RWPE2 (cell line): ENCODE measurements around the gene SPECC1.
A peak's percentile ranks its signal among the peaks of the same experiment; 100 is the strongest.
"Not testable (repeated sequence)": the region's sequence is repeated elsewhere in the genome, so short reads cannot be mapped to it uniquely, and the experiment has no call there.

ENCODE experiments used
- ATAC-seq: fragments of 200-7000 bp; cut with Tn5 transposase; 3 replicates; pipeline ENCODE4 v1.9.1; 2021; ENCODE audit warnings: low read depth
- DNase-seq: peaks from one replicate; pipeline ENCODE4 v3.0.0-alpha.2; 2020; ENCODE audit warnings: low spot score
- H3K27ac ChIP-seq: fragments of 450-650 bp; 2 replicates; pipeline ENCODE4 v1.5.1; 2017; ENCODE audit warnings: mild to moderate bottlenecking; ENCODE audit not compliant: poor library complexity, severe bottlenecking
- H3K27me3 ChIP-seq: fragments of 250-450 bp; sonication (Bioruptor Pico); 2 replicates; pipeline ENCODE4 v1.5.1; 2021; ENCODE audit warnings: mild to moderate bottlenecking, moderate library complexity; ENCODE audit not compliant: insufficient read depth, poor library complexity, severe bottlenecking
- H3K36me3 ChIP-seq: fragments of 250-450 bp; sonication (Bioruptor Pico); 2 replicates; pipeline ENCODE4 v1.5.1; 2020; ENCODE audit warnings: low read depth, mild to moderate bottlenecking, moderate library complexity
- H3K4me1 ChIP-seq: fragments of 250-450 bp; sonication (Bioruptor Pico); 2 replicates; pipeline ENCODE4 v1.5.1; 2021; ENCODE audit warnings: mild to moderate bottlenecking, moderate library complexity; ENCODE audit not compliant: insufficient read depth, poor library complexity, severe bottlenecking
- H3K4me3 ChIP-seq: fragments of 250-450 bp; sonication (Bioruptor Pico); 2 replicates; pipeline ENCODE4 v1.5.1; 2021; ENCODE audit warnings: mild to moderate bottlenecking, moderate library complexity; ENCODE audit not compliant: severe bottlenecking
- H3K9me3 ChIP-seq: fragments of 250-450 bp; sonication (Bioruptor Pico); 2 replicates; pipeline ENCODE4 v1.5.1; 2021; ENCODE audit warnings: mild to moderate bottlenecking, moderate library complexity; ENCODE audit not compliant: severe bottlenecking
- TF ChIP-seq, protein P1 (sequence below): fragments of 450-650 bp; IDR thresholded peaks from one replicate; pipeline ENCODE4 v1.5.1; 2017; ENCODE audit warnings: mild to moderate bottlenecking, moderate library complexity; ENCODE audit not compliant: poor library complexity, severe bottlenecking

The SPECC1 gene

DNA sequence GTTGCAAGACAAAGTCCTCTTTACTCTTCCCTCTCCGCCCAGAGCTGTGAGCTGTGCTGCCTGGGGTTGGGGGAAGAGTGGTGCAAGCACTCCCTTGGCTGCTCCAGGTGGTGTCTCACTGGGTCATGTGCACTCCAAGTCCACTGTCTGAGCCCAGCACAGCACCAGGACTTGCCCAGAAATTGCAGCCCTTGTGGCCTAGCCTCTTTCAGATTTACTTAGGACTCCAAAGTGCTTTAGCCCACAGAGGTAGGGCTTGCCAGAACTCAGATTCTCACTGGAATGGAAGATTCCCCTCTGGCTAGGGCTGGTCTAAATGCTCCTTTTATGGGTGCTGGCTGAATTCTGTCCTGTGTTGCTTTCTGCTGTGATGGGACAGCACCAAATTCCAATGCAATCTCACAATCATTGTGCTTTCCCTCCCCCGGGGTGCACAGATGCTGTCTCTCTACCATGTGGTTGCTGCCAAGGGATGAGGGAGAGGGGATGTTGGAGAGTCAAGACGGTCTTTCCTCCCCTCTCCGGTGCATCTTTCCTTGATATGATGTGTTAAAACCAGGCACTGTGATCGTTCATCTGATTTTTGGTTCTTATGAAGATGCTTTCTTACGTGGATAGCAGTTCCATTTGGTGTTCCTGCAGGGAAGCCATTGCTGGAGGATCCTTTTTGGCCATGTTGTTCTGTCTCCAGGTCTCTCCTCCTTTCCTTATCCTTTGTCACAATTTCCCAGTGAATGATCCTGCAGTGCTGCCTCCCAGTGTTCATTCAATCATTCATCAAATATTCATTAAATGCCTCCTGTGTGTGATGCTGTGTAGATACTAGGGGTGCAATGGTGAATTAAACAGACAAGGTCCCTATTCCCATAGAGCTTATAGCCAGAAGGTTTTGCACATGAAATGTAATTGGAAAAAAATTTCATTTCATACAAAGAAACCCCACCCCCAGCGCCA is 216.3 kb downstream of the SPECC1 start:
- peaks cover 19% of the 10 kb centered on the region for H3K4me1 ChIP-seq
- no peaks in the 10 kb centered on the region for H3K9me3 ChIP-seq
- no peak overlapping the region for H3K27ac ChIP-seq
- H3K27me3 ChIP-seq, result no peaks in the 10 kb centered on the region
- no peak overlapping the region for H3K4me3 ChIP-seq
- TF ChIP-seq, protein P1, sequence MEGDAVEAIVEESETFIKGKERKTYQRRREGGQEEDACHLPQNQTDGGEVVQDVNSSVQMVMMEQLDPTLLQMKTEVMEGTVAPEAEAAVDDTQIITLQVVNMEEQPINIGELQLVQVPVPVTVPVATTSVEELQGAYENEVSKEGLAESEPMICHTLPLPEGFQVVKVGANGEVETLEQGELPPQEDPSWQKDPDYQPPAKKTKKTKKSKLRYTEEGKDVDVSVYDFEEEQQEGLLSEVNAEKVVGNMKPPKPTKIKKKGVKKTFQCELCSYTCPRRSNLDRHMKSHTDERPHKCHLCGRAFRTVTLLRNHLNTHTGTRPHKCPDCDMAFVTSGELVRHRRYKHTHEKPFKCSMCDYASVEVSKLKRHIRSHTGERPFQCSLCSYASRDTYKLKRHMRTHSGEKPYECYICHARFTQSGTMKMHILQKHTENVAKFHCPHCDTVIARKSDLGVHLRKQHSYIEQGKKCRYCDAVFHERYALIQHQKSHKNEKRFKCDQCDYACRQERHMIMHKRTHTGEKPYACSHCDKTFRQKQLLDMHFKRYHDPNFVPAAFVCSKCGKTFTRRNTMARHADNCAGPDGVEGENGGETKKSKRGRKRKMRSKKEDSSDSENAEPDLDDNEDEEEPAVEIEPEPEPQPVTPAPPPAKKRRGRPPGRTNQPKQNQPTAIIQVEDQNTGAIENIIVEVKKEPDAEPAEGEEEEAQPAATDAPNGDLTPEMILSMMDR, result no peak
- peaks cover 30% of the 10 kb centered on the region for H3K36me3 ChIP-seq
- DNase-seq (no peak), ATAC-seq (no peak)

DNA sequence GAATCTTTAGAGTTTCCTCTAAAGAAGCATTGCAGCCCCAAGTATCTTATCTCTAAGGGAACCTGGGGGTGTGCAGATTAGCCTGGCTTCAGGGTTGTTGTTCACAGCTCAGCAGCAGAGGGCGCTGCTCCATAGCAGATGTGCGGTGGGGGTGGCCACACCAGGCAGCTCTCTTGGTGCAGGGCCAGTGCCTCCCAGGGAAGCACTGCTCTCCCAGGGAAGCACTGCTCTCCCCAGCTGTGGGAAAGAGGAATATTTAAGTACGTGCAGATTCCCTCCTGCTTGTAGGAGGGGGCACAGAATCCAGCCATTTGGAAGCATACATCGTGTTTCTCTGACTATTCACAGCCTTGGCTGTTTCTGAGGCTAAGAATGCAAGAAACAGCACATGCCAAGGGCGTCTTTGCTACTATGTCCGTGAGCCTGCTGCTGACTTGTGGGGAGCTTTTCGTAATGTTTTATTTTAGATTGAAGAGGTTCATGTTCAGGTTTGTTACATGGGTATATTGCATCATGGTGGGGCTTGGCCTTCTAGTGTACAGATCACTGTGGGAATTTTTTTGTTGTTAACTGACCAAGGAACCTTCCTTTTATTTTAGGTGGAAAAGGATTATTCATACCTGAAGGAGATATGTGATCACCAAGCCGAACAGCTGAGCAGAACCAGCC is 217.8 kb downstream of the SPECC1 start:
- no peaks in the 10 kb centered on the region for H3K9me3 ChIP-seq
- TF ChIP-seq, protein P1, result peak; percentile 83
- H3K4me1 ChIP-seq, result peaks cover 19% of the 10 kb centered on the region
- no peak overlapping the region for H3K4me3 ChIP-seq
- H3K27me3 ChIP-seq, result no peaks in the 10 kb centered on the region
- DNase-seq, result no peak
- peaks cover 42% of the 10 kb centered on the region for H3K36me3 ChIP-seq
- ATAC-seq, result peak; percentile 80
- H3K27ac ChIP-seq, result no peak overlapping the region

DNA sequence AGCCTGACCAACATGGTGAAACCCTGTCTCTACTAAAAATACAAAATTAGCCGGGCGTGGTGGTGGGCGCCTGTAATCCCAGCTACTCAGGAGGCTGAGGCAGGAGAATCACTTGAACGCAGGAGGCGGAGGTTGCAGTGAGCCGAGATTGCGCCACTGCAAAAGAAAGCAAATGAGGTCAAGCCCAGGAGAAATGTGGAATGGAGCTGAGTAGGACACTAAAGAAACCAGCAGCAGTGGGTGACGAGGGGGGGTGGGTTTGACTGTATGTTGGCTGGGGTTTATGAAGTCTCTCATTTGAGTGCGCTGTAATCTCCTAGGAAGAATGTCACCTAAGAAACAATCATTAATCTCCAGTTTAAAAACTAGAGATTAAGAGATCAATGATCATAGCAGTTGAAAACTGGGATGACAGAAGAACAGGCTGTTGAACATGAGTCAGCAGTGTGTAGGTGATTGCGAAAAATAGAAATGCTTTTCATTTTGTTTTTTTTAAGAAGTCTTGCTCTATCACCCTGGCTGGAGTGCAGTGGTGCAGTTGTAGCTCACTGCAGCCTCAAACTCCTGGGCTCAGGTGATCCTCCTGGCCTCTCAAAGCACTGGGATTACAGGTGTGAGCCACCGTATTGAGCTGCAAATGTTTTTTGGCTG is 218.7 kb downstream of the SPECC1 start:
- H3K27ac ChIP-seq, ATAC-seq, H3K27me3 ChIP-seq, H3K9me3 ChIP-seq, H3K4me3 ChIP-seq, DNase-seq: not testable (repeated sequence)
- Histone ChIP-seq H3K4me1 (peaks cover 15% of the 10 kb centered on the region), H3K36me3 (peaks cover 51% of the 10 kb centered on the region)

DNA sequence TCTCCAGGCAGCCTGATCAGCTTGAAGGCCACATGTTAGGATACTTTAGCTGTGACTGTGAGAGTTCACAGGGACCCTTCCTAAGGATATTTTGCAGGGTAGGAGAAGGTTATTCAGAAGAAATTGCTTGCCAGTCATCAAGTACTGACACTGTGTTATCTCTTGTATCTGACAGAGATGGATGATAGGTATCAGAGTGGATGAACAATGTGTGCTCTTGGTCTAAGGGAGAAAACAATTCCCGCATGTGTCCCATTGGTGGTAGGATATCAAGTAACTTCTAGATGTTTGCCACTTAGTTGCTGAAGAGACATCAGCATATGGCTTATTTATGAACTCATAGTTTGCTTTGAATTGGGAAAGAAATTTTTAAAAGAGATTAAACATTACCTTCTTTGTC is 219.3 kb downstream of the SPECC1 start:
- no peak overlapping the region for H3K27ac ChIP-seq

DNA sequence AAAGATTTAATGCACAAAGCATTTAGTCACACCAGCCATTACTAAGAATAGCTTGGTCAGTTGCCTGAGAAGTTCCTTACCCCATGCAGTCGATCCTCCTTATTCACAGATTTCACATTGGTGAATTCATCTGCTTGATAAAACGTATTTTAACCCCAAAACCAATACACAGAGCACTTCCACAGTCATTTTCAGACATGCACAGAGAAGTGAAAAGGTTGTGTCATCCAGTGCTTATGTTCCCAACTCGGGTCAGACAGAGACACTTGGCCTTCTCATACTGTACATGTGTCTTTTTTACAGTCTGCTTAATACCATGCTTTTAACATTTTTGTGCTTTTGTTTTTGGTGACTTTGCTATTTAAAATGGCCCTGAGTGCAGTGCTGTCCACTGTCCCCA is 219.7 kb downstream of the SPECC1 start:
- no peak overlapping the region for H3K4me3 ChIP-seq
- ATAC-seq (no peak), DNase-seq (no peak)
- H3K36me3 ChIP-seq, result peaks cover 59% of the 10 kb centered on the region
- no peaks in the 10 kb centered on the region for H3K9me3 ChIP-seq
- H3K27ac ChIP-seq, result no peak overlapping the region
- peaks cover 5% of the 10 kb centered on the region for H3K4me1 ChIP-seq
- H3K27me3 ChIP-seq, result no peaks in the 10 kb centered on the region
- TF ChIP-seq, protein P1, result no peak

More for the DNA sequence above, 219.3 kb downstream of the SPECC1 start:
- no peak for ATAC-seq
- Histone ChIP-seq H3K36me3 (peaks cover 56% of the 10 kb centered on the region), H3K4me3 (no peak overlapping the region), H3K4me1 (peaks cover 10% of the 10 kb centered on the region), H3K27me3 (no peaks in the 10 kb centered on the region), H3K9me3 (no peaks in the 10 kb centered on the region)
- TF ChIP-seq, protein P1, result no peak
- DNase-seq, result no peak
